Muscle of back (tissue), 11 donors: Measurements from ENCODE around the gene ZRANB3. TPM values are rescaled to one million over a fixed set of nuclear protein-coding genes. Genes with fewer than 3 reads are reported as not detected.
"Not testable (repeated sequence)": the region's sequence is repeated elsewhere in the genome, so short reads cannot be mapped to it uniquely, and the experiment has no call there.

ENCODE experiments used
- DNase-seq, 3 donors: peaks; one replicate each; pipeline versions ENCODE4 v3.0.0 to v3.0.0-alpha.2; 2013
- polyA plus RNA-seq, 10 donors: library from polyadenylated mRNA; unstranded; fragments of 120-200 nt; gene quantifications; one replicate each; pipeline ENCODE4 v1.2.1, GENCODE V29; 2013; ENCODE audit not compliant: insufficient read length in 10 of 10

ZRANB3 gene
- polyA plus RNA-seq, 10 donors: 4.9 to 9.5 (median 6.4) TPM

DNA sequence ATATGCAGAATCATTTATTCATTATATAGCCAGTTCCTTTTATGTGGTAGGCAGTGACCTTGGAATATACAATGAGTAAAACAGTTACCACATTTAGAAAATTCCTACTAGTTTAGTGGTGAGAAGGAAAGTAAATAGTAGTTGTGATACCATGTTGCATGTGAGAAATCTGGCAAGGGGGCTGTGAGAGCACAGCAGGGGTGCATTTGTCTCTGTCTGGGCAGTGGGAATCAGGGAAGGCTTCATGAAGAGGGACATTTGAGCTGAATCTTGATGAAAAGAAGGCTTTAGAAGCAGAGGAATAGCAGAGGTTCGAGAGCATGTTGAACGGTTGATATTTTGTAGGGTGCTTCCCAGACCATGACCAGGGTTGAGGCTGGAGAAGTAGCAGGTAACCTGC is 400.3 kb downstream of the ZRANB3 start:
- DNase-seq: no peak

DNA sequence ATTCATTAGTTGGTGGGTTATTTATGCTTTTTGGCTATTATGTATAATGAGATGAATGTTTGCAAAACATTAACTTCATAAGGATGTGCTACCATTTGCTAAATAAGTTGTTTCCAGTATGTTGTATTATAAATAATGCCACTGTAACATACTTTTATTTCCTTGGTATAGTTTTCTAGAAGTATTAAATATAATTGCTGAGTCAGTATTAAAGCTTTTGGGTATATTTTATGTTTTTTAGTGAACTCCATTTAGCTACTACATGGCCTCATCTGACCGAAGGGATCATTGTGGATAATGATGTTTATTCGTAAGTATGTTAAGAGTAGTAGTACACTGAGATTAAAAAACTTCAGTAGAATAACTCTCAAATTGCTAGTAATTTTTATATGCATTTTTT is 405.1 kb downstream of the ZRANB3 start:
- DNase-seq: no peak

DNA sequence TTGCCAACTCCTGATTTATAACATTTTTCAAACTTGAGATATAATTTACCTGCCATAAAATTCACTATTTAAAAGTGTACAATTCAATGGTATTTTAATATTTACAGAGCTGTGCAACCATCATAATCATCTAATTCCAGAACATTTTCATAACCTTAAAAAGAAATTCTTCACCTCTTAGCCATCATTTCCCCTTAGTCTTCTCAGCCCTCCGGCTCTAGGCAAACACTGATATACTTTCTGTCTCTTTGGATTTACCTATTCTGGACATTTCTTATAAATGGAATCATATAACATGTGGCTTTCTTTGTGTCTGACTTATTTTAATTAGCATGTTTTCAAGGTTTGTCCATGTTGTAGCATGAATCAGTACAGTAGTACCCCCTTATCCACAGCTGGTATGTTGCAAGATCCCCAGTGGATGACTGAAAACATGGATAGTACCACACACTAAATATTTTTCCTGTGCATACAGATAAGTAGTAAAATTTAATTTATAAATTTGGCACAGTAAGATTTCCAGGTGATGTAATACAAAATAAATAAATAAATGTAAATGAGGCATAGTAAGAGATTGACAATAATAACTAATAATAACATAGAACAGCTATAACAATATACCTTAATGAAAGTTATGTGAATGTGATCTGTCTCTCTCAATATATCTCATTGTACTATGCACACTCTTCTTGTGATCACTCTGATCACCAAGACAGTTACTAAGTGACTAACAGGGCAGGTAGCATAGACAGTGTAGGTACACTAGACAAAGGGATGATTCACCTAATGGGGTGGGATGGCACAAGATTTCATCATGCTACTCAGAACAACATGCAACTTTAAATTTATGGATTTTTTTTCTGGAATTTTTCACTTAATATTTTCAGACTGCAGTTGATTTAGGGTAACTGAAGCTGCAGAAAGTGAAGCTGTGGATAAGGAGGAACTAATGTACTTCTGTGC is 405.8 kb downstream of the ZRANB3 start:
- DNase-seq: no peak

DNA sequence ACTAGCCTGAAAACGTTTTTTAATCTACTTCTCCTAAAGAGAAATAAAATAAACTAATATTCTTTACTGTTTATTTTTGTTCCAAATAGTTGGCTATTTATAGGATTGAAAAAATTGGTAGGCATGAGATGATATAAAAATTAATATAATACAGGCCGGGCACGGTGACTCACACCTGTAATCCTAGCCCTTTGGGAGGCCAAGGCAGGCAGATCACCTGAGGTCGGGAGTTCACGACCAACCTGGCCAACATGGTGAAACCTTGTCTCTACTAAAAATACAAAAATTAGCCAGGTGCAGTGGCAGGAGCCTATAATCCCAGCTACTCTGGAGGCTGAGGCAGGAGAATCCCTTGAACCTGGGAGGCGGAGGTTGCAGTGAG is 409.4 kb downstream of the ZRANB3 start:
- DNase-seq: not testable (repeated sequence)

DNA sequence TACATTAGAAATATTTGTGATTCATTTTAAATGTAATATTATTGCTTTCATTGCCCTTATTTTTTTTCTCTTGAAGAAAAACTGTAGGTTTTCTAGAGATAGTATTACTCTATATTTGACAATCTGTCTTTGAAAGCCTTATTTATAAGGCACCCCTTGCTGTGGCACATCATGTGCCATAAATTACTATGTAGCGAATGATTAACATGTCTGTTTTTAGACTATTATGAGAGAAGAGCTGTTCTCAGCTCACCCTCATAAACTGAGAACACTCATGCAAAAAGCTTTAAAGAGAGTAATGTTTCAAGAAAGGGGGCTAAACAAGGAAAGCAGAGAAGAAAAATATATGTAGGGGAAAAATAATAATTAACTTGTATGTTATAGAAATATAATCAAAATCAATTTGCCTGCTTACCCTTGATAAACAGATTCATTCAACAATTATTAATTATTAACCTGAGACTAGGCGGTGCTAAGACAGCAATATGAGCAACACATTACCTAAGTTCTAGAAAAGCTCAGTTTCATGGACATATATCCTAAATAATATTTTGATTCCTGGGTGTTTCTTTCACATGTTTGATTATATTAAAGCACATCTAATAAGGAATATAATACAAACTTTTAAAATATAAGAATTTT is 409.9 kb downstream of the ZRANB3 start:
- DNase-seq: no peak

DNA sequence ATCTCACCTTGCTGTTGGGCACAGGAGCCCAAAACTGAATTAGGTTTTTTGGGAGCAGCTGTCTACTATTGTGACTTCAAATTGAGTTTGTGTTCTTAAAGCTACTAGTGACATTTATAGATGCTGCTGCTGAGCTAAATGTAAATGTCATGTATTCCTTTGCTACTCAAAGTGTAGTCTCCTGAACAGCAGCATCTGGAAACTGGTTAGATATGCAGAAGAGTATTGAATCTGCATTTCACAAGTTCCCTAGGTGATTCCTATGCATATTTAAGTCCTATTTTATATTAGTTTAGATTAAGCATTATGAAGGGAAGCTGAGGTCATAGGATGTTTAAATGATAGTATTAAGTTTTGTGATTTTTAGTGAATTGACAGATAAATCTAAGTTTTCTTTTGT is 411.4 kb downstream of the ZRANB3 start:
- DNase-seq: no peak

DNA sequence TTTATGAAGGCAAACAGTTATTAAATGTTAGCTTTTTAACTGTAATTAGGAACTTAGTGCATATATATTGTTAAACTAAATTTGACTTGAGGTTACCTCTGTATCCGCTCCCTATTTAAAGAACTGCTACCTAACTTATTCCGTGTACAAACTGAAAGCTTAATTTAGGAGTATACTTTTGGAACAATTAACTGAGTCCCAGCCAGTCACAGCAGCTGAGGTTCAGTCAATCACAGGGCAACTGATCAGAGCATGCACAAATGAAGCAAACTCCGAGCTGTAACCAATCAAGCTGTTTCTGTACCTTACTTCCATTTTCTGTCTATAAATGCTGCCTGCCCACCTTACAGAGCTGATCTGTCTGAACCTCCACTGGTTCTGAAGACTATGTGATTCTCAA is 417.7 kb downstream of the ZRANB3 start:
- DNase-seq: no peak

DNA sequence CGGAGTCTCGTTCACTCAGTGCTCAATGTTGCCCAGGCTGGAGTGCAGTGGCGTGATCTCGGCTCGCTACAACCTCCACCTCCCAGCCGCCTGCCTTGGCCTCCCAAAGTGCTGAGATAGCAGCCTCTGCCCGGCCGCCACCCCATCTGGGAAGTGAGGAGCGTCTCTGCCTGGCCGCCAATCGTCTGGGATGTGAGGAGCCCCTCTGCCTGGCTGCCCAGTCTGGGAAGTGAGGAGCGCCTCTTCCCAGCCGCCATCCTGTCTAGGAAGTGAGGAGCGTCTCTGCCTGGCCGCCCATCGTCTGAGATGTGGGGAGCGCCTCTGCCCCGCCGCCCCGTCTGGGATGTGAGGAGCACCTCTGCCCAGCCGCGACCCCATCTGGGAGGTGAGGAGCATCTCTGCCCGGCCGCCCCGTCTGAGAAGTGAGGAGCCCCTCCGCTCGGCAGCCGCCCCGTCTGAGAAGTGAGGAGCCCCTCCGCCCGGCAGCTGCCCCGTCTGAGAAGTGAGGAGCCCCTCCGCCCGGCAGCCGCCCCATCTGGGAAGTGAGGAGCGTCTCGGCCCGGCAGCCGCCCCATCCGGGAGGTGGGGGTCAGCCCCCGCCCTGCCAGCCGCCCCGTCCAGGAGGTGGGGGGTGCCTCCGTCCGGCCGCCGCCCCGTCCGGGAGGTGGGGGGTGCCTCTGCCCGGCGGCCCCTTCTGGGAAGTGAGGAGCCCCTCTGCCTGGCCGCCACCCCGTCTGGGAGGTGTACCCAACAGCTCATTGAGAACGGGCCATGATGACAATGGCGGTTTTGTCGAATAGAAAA is 425.3 kb downstream of the ZRANB3 start:
- not testable (repeated sequence) for DNase-seq

DNA sequence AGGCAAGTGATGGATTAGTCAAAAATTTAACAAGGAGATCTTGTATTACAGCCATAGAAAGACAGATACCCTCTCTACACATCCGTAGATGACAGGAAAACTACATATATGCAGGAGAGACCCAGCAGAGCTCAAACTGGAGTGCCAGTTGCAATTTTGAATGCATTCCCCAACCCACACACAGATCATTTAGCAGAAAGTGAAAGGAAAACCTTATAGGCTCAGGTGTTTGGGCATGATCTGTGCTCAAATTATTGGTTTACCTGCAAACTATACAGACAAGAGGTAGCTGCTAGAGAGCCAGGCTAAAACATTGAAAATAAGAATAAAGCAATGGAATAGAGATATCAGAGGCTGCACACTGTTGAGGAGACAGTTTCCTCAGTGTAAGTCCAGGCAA is 427.2 kb downstream of the ZRANB3 start:
- DNase-seq: no peak

DNA sequence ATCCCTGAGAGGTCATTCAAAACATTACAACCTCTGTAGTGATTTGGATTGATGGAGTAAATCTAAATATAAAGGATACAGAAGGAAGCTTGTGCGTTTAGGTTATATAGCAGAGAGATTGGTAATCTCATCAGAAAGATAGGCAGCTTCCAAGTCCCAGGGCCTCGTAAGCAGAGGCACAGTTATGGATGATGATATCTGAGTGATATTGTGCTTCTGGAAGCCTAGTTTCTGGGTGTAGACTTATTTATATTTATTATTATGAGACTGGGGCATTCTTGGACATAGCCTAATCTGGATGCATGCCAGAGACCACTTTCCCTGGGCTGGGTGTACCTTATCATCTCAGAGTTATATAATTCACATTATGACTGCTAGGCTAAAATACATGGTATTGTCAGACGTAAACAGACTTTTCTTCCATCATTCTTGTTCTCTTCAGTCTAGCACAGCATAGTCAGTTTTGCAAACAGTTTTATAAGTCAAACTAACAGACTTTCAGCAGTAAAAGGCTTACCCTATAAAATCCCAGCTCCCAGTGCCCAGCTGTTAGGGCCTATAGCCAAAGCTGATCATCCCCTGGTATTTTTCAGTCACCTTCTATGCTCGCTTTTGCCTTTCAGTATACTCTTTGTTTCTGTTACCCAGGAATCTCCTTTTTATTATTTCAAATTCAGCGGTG is 431.1 kb downstream of the ZRANB3 start:
- peak in 1 of 3 donors; percentile 10 for DNase-seq

DNA sequence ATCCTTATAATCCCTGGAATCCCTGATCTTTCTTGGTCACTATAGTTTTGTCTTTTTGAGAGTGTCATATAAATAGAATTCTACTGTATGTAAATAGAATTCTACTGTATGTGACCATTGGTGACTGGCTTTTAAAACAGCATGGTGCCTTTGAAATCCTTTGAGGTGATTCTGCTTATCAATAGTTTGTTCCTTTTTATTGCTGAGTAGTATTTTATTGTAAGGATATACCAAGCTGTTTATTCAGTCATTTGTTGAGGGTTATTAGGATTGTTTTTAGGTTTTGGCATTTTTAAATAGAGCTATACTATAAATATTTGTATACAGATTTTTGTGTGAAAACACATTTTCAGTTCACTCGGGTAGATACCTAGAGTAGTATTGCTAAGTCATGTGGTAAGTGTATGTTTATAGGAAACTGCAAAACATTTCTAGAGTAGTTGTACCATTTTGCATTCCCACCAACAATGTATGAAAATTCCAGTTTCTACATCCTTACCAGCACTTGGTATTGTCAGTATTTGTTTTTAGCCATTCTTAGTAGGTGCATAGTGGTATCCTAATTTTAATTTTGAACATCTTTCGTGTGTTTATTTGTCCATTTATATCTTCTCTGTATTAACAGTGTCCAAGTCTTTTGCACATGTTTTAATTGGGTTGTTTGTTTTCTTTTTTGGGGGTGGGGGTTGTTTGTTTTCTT is 433.3 kb downstream of the ZRANB3 start:
- DNase-seq: no peak

DNA sequence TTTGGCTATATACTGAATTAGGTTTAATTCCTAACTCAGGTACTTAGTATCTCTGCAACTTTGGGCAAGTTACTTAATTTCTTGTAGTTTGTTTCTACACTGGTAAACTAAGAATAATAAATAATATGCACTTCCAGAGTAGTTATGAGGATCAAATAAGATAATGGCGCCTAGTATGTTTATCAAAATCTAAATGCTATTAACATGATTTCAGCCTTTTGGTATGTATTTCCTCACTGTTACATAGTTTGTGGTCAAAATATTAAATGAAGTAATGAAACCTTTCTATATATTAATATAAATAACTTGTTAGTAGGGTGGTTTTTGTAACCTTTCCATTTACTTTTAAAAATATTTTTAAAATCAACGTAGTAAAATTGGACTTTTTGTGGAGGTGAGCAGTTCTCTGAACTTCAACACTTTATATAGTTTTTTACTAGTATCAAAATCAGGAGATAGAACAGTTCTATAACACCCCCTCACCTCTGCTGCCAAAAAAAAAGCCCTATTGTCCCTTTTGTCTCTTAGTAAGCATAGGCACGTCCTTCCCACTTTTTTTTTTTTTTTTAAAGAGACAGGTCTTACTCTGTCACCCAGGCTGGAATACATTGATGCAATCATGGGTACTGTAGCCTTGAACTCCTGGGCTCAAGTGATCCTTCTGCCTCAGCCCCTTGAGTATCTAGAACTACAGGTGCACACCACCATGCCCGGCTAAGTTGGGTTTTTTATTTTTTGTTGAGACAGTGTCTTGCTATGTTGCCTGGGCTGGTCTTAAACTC is 434.2 kb downstream of the ZRANB3 start:
- no peak for DNase-seq

DNA sequence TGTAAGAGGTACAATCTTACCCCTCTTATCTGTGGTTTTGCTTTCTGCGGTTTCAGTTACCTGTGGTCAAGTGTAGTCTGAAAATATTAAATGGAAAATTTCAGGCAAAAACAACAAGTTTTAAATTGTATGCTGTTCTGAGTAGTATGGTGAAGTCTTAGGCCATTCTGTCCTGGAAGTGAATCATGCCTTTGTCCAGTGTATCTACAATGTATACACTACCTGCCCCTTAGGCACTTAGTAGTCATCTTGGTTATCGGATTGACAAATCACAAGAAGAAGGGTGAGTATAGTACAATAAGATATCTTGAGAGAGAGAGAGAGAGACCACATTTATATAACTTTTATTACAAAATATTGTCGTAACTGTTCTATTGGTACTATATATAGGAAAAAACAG is 435.4 kb downstream of the ZRANB3 start:
- DNase-seq: no peak

DNA sequence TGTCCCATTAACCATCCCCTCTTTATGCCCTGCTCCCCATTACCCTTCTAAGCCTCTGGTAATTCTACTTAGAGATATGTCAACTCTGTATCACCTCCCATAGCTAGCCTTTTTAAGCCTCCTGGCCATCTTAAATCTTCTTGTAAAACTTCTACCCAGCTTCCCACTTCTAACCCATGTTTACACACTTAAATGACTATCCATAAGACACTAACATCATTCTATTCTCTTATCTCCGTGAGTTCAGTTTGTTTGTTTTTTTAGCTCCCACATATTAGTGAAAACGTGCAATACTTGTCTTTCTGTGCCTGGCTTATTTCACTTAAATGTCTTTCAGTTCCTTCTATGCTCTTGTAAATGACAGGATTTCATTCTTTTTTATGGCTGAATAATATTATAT is 436.5 kb downstream of the ZRANB3 start:
- no peak for DNase-seq

DNA sequence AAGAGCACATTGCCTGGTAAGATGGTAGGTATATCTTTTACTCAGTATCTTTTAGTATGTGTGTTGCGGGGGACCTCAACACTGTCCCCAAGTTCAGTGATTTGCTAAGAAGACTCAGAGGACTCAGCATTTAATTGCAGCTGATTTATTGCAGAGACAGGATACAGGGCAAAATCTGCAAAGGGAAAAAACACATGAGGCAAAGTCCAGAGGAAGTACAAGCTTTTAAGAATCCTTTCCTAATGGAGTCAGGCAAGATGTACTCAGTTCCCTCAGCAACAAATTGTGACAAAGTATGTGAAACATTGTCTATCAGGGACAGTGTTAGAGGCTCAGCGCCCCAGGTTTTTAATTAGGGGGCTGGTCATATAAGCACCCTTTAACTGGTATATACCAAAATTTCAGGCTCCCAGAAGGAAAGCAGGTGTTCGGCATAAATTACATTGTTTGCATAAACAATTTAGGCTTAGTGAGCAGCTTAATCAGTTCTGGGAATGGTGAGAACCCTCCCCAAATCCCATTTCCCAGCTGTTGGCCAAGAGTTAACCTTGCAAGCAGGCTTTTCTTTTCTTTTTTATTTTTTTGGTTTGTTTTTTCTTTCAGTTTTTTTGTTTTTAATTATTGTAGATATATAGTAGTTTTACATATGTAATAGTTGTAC is 437.2 kb downstream of the ZRANB3 start:
- DNase-seq: no peak

DNA sequence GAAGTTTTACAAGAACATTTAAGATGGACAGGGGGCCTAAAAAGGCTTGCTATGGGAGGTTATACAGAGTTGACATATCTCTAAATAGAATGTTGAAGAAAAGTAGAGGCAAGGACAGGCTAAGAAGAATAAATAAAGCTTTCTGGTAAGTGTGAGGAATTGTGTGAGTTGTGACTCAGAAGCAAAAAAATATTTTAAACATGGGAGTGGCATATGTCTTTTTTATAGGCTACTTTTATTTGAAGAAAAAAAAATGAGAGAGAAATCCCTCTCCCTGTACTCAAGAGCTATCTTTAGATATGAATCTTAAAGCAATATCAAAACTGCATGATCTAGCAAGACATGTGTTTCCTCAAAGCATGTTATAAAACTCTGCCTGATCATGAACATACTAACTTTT is 437.8 kb downstream of the ZRANB3 start:
- DNase-seq: no peak

DNA sequence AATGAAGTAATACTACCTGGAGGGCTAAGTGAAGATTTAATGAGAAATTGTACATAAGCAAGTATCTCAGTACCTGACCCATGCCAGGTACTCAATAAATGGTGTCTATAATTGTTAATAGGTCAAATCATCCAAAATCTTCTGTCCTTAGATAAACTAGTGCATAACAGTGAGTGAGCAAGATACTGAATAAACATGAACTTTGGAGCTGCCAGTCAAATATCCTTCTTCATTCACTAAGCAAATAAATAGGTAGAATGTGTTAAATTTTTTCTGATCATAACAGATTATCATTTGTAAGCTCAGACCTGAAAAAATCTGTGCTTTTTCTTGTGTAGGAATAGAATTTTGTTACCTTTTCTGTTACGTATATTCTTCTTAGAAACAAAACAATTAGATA is 439.3 kb downstream of the ZRANB3 start:
- no peak for DNase-seq

DNA sequence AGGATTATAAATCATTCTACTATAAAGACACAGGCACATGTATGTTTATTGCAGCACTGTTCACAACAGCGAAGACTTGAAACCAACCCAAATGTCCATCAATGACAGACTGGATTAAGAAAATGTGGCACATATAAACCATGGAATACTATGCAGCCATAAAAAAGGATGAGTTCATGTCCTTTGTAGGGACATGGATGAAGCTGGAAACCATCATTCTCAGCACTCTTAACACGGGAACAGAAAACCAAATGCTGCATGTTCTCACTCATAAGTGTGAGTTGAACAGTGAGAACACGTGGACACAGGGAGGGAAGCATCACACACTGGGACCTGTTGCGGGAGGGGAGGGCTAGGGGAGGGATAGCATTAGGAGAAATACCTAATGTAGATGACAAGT is 441.4 kb downstream of the ZRANB3 start:
- DNase-seq: not testable (repeated sequence)
